RWPE2 (cell line): ENCODE measurements around the gene SV2B.

Experiments used
- ATAC-seq: fragments of 200-7000 bp; cut with Tn5 transposase; 3 replicates; pipeline ENCODE4 v1.9.1; 2021; ENCODE audit warnings: low read depth
- DNase-seq: peaks from one replicate; pipeline ENCODE4 v3.0.0-alpha.2; 2020; ENCODE audit warnings: low spot score
- H3K27ac ChIP-seq: fragments of 450-650 bp; 2 replicates; pipeline ENCODE4 v1.5.1; 2017; ENCODE audit warnings: mild to moderate bottlenecking; ENCODE audit not compliant: poor library complexity, severe bottlenecking
- H3K27me3 ChIP-seq: fragments of 250-450 bp; sonication (Bioruptor Pico); 2 replicates; pipeline ENCODE4 v1.5.1; 2021; ENCODE audit warnings: mild to moderate bottlenecking, moderate library complexity; ENCODE audit not compliant: insufficient read depth, poor library complexity, severe bottlenecking
- H3K36me3 ChIP-seq: fragments of 250-450 bp; sonication (Bioruptor Pico); 2 replicates; pipeline ENCODE4 v1.5.1; 2020; ENCODE audit warnings: low read depth, mild to moderate bottlenecking, moderate library complexity
- H3K4me1 ChIP-seq: fragments of 250-450 bp; sonication (Bioruptor Pico); 2 replicates; pipeline ENCODE4 v1.5.1; 2021; ENCODE audit warnings: mild to moderate bottlenecking, moderate library complexity; ENCODE audit not compliant: insufficient read depth, poor library complexity, severe bottlenecking
- H3K4me3 ChIP-seq: fragments of 250-450 bp; sonication (Bioruptor Pico); 2 replicates; pipeline ENCODE4 v1.5.1; 2021; ENCODE audit warnings: mild to moderate bottlenecking, moderate library complexity; ENCODE audit not compliant: severe bottlenecking
- H3K9me3 ChIP-seq: fragments of 250-450 bp; sonication (Bioruptor Pico); 2 replicates; pipeline ENCODE4 v1.5.1; 2021; ENCODE audit warnings: mild to moderate bottlenecking, moderate library complexity; ENCODE audit not compliant: severe bottlenecking
- TF ChIP-seq, protein P1 (sequence below): fragments of 450-650 bp; IDR thresholded peaks from one replicate; pipeline ENCODE4 v1.5.1; 2017; ENCODE audit warnings: mild to moderate bottlenecking, moderate library complexity; ENCODE audit not compliant: poor library complexity, severe bottlenecking

The SV2B gene

DNA sequence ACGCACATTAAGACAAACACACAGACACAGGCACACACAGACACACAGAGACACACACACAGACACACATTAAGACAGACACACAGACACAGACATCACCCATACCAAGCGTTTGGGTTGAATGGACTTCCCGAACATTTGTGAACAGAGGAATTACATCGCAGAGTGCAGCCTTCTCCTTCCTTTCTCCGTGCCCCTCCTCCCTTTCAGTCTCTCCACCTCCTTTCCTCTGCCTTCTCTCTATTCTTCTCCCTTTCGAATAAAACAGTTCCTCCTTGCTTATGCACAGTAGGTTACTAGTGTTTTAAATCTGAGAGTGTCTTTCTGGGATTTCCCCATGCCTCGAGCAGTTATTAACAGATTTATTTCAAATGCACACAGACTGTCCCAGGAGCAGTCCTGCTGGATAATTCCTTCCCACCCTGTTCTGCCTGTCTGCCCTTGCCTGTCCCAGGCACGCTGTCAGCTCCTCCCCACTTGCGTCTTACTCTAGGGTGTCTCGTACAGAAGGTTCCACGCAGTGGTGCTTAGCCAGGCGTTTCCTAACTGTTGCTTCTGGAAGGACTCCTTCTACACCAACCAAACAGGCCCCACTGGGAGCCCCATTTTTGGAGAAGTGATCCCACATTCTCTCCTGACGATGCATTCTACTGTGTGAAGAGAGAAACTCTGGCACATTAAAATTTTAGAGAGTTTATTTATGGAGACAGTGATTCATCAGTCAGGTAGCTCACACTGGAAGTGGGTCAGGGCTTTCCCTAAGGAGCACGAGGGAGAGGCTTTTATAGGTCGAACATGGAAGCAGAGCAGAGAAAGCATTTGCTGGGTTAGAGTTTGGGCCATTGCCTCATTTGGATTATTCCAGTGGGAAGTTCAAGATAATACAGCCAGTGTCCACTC is 163.8 kb downstream of the SV2B start:
- H3K4me3 ChIP-seq, result no peak overlapping the region
- TF ChIP-seq, protein P1, sequence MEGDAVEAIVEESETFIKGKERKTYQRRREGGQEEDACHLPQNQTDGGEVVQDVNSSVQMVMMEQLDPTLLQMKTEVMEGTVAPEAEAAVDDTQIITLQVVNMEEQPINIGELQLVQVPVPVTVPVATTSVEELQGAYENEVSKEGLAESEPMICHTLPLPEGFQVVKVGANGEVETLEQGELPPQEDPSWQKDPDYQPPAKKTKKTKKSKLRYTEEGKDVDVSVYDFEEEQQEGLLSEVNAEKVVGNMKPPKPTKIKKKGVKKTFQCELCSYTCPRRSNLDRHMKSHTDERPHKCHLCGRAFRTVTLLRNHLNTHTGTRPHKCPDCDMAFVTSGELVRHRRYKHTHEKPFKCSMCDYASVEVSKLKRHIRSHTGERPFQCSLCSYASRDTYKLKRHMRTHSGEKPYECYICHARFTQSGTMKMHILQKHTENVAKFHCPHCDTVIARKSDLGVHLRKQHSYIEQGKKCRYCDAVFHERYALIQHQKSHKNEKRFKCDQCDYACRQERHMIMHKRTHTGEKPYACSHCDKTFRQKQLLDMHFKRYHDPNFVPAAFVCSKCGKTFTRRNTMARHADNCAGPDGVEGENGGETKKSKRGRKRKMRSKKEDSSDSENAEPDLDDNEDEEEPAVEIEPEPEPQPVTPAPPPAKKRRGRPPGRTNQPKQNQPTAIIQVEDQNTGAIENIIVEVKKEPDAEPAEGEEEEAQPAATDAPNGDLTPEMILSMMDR, result no peak
- no peaks in the 10 kb centered on the region for H3K36me3 ChIP-seq
- no peak for DNase-seq
- H3K27me3 ChIP-seq, result no peaks in the 10 kb centered on the region
- H3K4me1 ChIP-seq, result peaks cover 8% of the 10 kb centered on the region
- peak; percentile 92 for ATAC-seq
- H3K9me3 ChIP-seq, result no peaks in the 10 kb centered on the region
- no peak overlapping the region for H3K27ac ChIP-seq

DNA sequence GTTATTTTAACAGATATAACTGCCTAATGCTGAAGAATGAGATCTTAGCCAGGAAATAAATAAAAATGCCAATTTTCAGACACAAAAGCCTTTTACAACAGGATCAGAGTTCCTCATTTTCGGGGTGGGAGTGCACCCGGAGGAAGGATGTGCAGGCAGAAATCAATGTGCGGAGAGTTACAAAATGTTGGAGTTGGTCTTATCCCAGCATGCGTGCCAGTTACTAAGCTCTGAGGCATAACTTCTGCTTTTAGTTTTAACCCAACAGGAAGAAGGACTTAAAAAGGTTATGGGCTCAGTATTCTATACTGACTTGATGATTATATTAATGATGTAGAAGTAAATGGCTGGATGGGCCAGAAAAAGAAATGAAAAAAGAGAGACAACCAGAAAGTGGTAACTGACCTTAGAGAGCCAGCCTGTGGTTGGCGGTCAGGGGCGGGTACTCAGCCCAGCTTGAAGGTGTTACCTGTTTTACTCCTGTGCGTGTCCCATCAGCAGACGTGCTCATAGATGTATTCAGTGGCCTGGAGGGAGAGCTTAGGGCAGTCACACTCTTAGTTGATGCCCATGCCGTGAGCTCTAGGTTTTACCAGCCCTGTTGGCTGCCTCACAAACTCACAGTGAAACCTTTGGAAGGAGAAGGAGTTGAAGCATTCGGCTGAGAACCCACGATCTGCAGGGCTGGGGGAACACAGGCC is 164.7 kb downstream of the SV2B start:
- TF ChIP-seq, protein P1, result no peak
- Histone ChIP-seq H3K9me3 (no peaks in the 10 kb centered on the region), H3K4me1 (peaks cover 8% of the 10 kb centered on the region), H3K4me3 (no peak overlapping the region), H3K27ac (no peak overlapping the region), H3K36me3 (no peaks in the 10 kb centered on the region), H3K27me3 (no peaks in the 10 kb centered on the region)
- ATAC-seq (no peak), DNase-seq (no peak)

- H3K4me3 ChIP-seq, result no peak overlapping the region
- TF ChIP-seq, protein P1, result no peak
Observed at GRCh38 chr15:91265416-91265940, 165.4 kb downstream of the SV2B start.

DNA sequence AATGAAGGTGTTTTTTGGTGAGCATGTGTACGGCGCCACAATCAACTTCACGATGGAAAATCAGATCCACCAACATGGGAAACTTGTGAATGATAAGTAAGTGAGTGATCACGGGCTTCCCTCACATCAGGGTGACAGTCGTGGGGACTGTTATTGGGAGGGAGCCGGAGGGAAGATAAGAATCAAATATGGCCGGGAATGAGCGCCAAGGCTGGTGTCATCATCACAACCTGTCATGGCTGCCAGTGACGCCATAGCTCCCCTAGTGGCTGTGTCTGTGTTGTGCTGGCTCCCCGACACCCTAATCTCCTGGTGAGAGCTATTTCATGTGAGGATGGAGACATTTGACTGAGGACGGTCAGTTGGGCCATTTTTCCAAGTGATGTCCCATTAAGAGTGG is 168.5 kb downstream of the SV2B start:
- H3K27ac ChIP-seq, result no peak overlapping the region
- no peaks in the 10 kb centered on the region for H3K36me3 ChIP-seq
- no peaks in the 10 kb centered on the region for H3K9me3 ChIP-seq
- no peak overlapping the region for H3K4me3 ChIP-seq
- no peaks in the 10 kb centered on the region for H3K27me3 ChIP-seq
- TF ChIP-seq, protein P1, result peak; percentile 31
- DNase-seq, result no peak
- peaks cover 8% of the 10 kb centered on the region for H3K4me1 ChIP-seq
- no peak for ATAC-seq

More at GRCh38 chr15:91265416-91265940, 165.4 kb downstream of the SV2B start:
- H3K9me3 ChIP-seq, result no peaks in the 10 kb centered on the region
- H3K36me3 ChIP-seq, result no peaks in the 10 kb centered on the region
- no peak overlapping the region for H3K27ac ChIP-seq
- H3K27me3 ChIP-seq, result no peaks in the 10 kb centered on the region
- ATAC-seq (no peak), DNase-seq (no peak)
- peaks cover 8% of the 10 kb centered on the region for H3K4me1 ChIP-seq
